Spleen (tissue), 11 donors: ENCODE data around the gene NOS1AP. TPM values are rescaled to one million over a fixed set of nuclear protein-coding genes. Genes with fewer than 3 reads are reported as not detected.

Experiments used
- DNase-seq: peaks from one replicate; pipeline ENCODE4 v3.0.0-alpha.2; 2020
- H3K27ac ChIP-seq, 8 donors: fragments of 200-600 bp; sonication (generic) in 7 of 8; 1 replicate in 4 of 8; 2 replicates in 4 of 8; pipeline versions ENCODE4 v1.5.0 to v1.8.0; 2016 to 2021; ENCODE audit warnings: inconsistent platforms in 4 of 8, mild to moderate bottlenecking in 4 of 8, moderate library complexity in 1 of 8
- H3K27me3 ChIP-seq, 7 donors: fragments of 200-600 bp; sonication (generic) in 6 of 7; replicated peaks in 1 of 7; 1 replicate in 4 of 7; 2 replicates in 3 of 7; pipeline versions ENCODE4 v1.5.0 to v1.8.0; 2016 to 2021; ENCODE audit warnings: inconsistent platforms in 3 of 7, mild to moderate bottlenecking in 1 of 7
- H3K36me3 ChIP-seq, 6 donors: fragments of 200-600 bp; sonication (generic) in 5 of 6; 1 replicate in 4 of 6; 2 replicates in 2 of 6; pipeline versions ENCODE4 v1.5.0 to v1.8.0; 2016 to 2021; ENCODE audit warnings: inconsistent platforms in 2 of 6
- H3K4me1 ChIP-seq, 6 donors: fragments of 200-600 bp; sonication (generic) in 5 of 6; 1 replicate in 3 of 6; 2 replicates in 3 of 6; pipeline versions ENCODE4 v1.5.0 to v1.8.0; 2016 to 2021; ENCODE audit warnings: inconsistent platforms in 3 of 6
- H3K4me3 ChIP-seq, 8 donors: fragments of 200-600 bp; sonication (generic) in 7 of 8; 1 replicate in 4 of 8; 2 replicates in 4 of 8; pipeline versions ENCODE4 v1.5.0 to v1.8.0; 2016 to 2021; ENCODE audit warnings: inconsistent platforms in 4 of 8, mild to moderate bottlenecking in 4 of 8, moderate library complexity in 2 of 8
- H3K9me3 ChIP-seq, 8 donors: fragments of 200-600 bp; sonication (generic) in 7 of 8; 1 replicate in 4 of 8; 2 replicates in 4 of 8; pipeline versions ENCODE4 v1.5.0 to v1.8.0; 2016 to 2021; ENCODE audit warnings: inconsistent platforms in 4 of 8
- POLR2A ChIP-seq, 3 donors: fragments of 450-650 bp; IDR thresholded peaks; one replicate each; pipeline ENCODE4 v1.5.1; 2017; ENCODE audit warnings: antibody characterized with exemption in 3 of 3, mild to moderate bottlenecking in 1 of 3
- POLR2AphosphoS5 ChIP-seq, 3 donors: sonication (generic); formaldehyde crosslinking; IDR thresholded peaks; one replicate each; pipeline ENCODE4 v1.5.1; 2017; ENCODE audit warnings: antibody characterized with exemption in 3 of 3
- WGBS, 5 donors: extraction: QIAGEN DNeasy Blood & Tissue Kit in 3 of 5; methylation state at CpG; one replicate each; pipeline versions ENCODE4 v1.1.5 to v1.1.7; 2013 to 2018; 5-methylcytosine and 5-hydroxymethylcytosine counted together
- intact Hi-C: fragments of 100-400 bp; cut with DNase I; formaldehyde crosslinking; loops from one replicate; pipeline ENCODE4 v1.15.0; 2023; ENCODE audit warnings: low total_unique reads
- polyA plus RNA-seq, 3 donors: library from polyadenylated mRNA; stranded (reverse); fragments of 200-250 nt; gene quantifications; one replicate each; pipeline ENCODE4 v1.2.1, GENCODE V29; 2013
- total RNA-seq, 7 donors: library from RNA; depleted of rRNA in 3 of 7; stranded (reverse); fragments of >200 nt in 3 of 7; fragmentation: NEBNext Ultra II Directional in 4 of 7; extraction: Animal tissue kit (Norgen Biotek cat#: 25700) in 4 of 7; gene quantifications; one replicate each; pipeline versions ENCODE4 v1.1.0 to v1.2.1, GENCODE V29; 2016 to 2021
- TF ChIP-seq, protein P1 (sequence below), 11 experiments: fragments of 200-600 bp in 7 of 11; fragments of 450-650 bp in 4 of 11; sonication (generic) in 4 of 11; IDR thresholded peaks in 8 of 11; conservative IDR thresholded peaks in 3 of 11; 1 replicate in 7 of 11; 2 replicates in 4 of 11; pipeline versions ENCODE4 v1.4.0 to v1.8.0; 2016 to 2021; ENCODE audit warnings: antibody characterized with exemption in 11 of 11, inconsistent platforms in 4 of 11, mild to moderate bottlenecking in 1 of 11
- donor health status: healthy with polysubstance abuse.
- donor health status: DM: no; HTN: no; CAD: no; lungs with moderate emphysema.
- donor health status: DM: no; HTN: no; CAD: no.
- donor health status: Bipolar disorder and iron deficiency.
- donor health status: healthy.
- donor health status: DM: no; HTN: no; CAD: no.
- donor health status: DM: yes; HTN: yes; CAD: no.

Gene NOS1AP
- total and polyA plus RNA-seq, 10 donors = 0.16 to 1.7 (median 0.60) TPM; not detected in 2

DNA sequence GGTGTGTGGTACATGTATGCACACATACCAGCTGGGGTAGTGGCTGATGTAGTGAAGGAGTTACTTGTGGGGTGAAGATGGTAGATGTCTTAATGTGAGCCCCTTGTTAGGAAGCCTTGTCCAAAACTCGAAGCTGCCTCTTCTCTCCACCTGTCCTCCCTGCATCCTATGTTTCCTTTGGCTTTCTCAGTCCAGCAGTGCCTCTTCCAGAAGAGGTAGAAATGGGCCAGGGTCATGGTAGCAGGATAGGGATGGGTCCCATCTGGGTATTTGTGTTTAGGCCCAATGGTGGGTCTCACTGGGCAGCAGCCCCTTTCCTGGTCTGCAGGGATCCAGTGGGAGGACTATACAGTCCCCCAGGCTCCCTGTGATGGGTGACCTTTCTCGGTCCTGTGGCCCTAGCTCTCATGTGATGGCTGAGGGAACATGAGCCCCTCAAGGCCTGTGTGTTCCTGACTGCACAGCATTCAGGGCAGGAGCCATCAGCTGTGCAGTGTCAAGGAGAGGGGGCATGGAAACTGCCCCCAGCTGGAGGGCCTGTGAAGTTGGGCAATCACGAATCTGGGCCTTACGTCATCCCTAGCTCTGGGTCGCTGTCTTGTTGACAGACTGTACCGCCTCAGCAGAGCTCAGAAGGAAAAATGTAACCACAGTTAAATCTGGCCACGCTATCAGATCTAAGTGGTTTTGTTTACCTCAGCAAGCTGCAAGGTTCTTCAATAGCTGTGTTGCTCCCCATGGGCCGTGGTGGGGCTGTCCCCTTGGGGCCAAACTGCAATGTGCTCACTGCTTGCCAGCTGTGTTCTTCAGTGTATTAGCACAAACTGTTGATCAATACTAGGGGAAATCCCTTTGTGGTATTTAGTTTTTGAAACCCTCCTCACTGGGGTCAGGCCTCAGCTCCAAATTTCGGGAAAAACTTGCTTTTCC is 82.7 kb downstream of the NOS1AP start:
- WGBS, 5 donors = 36 to 58% (median 38%) methylated on average over 8 to 9 of the region's 9 CpGs

DNA sequence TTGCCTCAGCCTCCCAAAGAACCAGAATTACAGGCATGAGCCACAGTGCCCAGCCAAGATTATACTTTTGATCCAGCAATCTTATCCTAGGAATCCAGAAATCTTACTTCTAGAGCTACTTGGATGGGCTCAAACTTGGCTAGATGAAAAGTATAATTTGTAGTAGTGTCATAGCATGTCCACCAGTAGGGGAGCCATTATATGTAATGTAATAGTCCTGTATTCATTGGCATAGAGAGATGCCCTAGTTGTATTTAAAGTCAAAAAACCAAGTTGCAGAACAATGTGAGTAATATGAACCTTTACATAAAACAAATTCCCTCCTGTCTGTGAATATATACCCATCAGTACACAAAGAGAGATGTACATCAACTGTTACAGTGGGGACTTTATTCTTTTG is 83.9 kb downstream of the NOS1AP start:
- H3K27ac ChIP-seq = no peak overlapping the region
- peaks cover 0 to 16% (median 0%) of the 10 kb centered on the region in 7 donors for H3K27me3 ChIP-seq
- intact Hi-C loops = no loop called here
- H3K36me3 ChIP-seq = no peaks in the 10 kb centered on the region
- TF ChIP-seq, protein P1, sequence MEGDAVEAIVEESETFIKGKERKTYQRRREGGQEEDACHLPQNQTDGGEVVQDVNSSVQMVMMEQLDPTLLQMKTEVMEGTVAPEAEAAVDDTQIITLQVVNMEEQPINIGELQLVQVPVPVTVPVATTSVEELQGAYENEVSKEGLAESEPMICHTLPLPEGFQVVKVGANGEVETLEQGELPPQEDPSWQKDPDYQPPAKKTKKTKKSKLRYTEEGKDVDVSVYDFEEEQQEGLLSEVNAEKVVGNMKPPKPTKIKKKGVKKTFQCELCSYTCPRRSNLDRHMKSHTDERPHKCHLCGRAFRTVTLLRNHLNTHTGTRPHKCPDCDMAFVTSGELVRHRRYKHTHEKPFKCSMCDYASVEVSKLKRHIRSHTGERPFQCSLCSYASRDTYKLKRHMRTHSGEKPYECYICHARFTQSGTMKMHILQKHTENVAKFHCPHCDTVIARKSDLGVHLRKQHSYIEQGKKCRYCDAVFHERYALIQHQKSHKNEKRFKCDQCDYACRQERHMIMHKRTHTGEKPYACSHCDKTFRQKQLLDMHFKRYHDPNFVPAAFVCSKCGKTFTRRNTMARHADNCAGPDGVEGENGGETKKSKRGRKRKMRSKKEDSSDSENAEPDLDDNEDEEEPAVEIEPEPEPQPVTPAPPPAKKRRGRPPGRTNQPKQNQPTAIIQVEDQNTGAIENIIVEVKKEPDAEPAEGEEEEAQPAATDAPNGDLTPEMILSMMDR (IDR thresholded peaks at IDR 0.05 in 8 of 11, conservative IDR thresholded peaks at IDR 0.05 in 3 of 11) = no peak
- TF ChIP-seq POLR2A (IDR thresholded peaks at IDR 0.05) (no peak), POLR2AphosphoS5 (IDR thresholded peaks at IDR 0.05) (no peak)
- peaks cover 0 to 3% (median 0%) of the 10 kb centered on the region in 8 donors for H3K9me3 ChIP-seq
- no peak for DNase-seq
- H3K4me3 ChIP-seq = no peak overlapping the region
- no peaks in the 10 kb centered on the region for H3K4me1 ChIP-seq

More for the DNA sequence above, 82.7 kb downstream of the NOS1AP start:
- intact Hi-C loops = no loop called here
- no peaks in the 10 kb centered on the region for H3K4me1 ChIP-seq
- H3K4me3 ChIP-seq = no peak overlapping the region
- peak; percentile 76 for DNase-seq
- H3K9me3 ChIP-seq = peaks cover 0 to 3% (median 0%) of the 10 kb centered on the region in 8 donors
- peaks cover 0 to 16% (median 0%) of the 10 kb centered on the region in 7 donors for H3K27me3 ChIP-seq
- TF ChIP-seq POLR2A (IDR thresholded peaks at IDR 0.05) = no peak
- TF ChIP-seq, protein P1 (IDR thresholded peaks at IDR 0.05 in 8 of 11, conservative IDR thresholded peaks at IDR 0.05 in 3 of 11) = no peak
- no peaks in the 10 kb centered on the region for H3K36me3 ChIP-seq
- H3K27ac ChIP-seq = no peak overlapping the region

DNA sequence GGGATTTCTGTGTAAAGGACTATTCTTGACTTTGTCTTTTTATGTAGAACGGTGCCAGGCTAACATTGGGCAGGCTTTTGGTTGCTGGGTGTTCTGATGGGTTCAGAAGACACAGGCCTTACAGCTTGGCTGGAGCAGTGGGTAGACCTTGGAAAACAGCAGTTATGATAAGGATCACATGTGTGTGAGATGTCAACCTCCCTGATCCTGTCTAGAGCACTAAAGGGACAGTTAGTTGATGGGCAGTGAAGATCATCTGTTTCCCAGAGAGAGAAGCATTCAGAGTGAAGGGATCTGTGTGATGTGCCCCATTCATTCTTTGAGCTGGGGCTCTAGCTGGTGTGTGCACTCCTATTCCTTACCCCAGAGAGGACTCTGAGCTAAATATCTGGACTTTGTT is 88.0 kb downstream of the NOS1AP start:
- TF ChIP-seq, protein P1 (IDR thresholded peaks at IDR 0.05 in 8 of 11, conservative IDR thresholded peaks at IDR 0.05 in 3 of 11) = no peak
- TF ChIP-seq POLR2AphosphoS5 (IDR thresholded peaks at IDR 0.05) (no peak), POLR2A (IDR thresholded peaks at IDR 0.05) (no peak)
- peaks cover 0 to 14% (median 0%) of the 10 kb centered on the region in 7 donors for H3K27me3 ChIP-seq
- H3K4me1 ChIP-seq = no peaks in the 10 kb centered on the region
- 81 to 93% (median 86%) methylated on average over 1 of the region's 1 CpG for WGBS, 5 donors
- H3K4me3 ChIP-seq = no peak overlapping the region
- no peaks in the 10 kb centered on the region for H3K36me3 ChIP-seq
- intact Hi-C loops = no loop called here
- H3K27ac ChIP-seq = no peak overlapping the region
- H3K9me3 ChIP-seq = no peaks in the 10 kb centered on the region
- DNase-seq = no peak

DNA sequence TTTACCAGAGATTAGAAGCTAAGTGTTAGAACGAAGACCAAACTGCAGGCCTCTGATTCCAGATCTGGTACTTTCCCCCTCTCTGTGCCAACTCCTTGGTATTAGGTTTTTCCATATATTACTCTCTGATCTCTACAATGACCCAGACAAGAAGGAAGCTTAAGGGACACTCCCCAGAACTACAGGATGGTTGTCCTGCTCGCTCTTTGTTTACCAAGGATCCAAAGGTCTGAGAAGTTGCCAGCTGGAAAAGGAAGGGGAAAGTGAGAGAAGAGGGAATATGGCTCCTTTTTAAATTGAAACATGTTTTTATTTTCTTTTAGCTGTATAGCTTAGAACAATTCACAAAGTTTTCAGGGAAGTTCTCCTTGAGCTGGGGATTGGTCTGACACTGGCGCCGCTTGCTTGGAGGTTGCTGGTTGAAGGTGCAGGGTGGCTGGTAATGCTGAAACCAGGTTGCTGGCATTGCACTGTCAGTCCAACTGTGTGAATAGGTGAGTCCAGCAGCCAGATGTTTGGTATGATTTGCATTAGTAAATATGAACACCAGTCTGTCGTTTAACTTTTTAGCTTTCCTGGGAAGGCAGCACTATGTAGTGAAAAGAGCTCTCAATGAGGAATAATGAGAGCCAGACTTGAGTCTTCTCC is 89.3 kb downstream of the NOS1AP start:
- DNase-seq = no peak
- no peak overlapping the region for H3K27ac ChIP-seq
- WGBS, 5 donors = 67 to 91% (median 74%) methylated on average over 4 to 5 of the region's 5 CpGs
- TF ChIP-seq, protein P1 (IDR thresholded peaks at IDR 0.05 in 8 of 11, conservative IDR thresholded peaks at IDR 0.05 in 3 of 11) = no peak
- TF ChIP-seq POLR2A (IDR thresholded peaks at IDR 0.05) = no peak
- no peak for TF ChIP-seq POLR2AphosphoS5 (IDR thresholded peaks at IDR 0.05)
- H3K27me3 ChIP-seq = peaks cover 0 to 6% (median 0%) of the 10 kb centered on the region in 7 donors
- H3K4me3 ChIP-seq = no peak overlapping the region
- no peaks in the 10 kb centered on the region for H3K9me3 ChIP-seq
- H3K36me3 ChIP-seq = no peaks in the 10 kb centered on the region
- H3K4me1 ChIP-seq = no peaks in the 10 kb centered on the region
- intact Hi-C loops = no loop called here
